H1 (cell line): Measurements from ENCODE around the gene MCM9. TPM values are rescaled to one million over a fixed set of nuclear protein-coding genes. Genes with fewer than 3 reads are reported as not detected.

Experiments used
- ATF3 ChIP-seq: IDR thresholded peaks from 2 replicates; pipeline ENCODE4 v1.6.1; 2011; ENCODE audit warnings: low read depth, mild to moderate bottlenecking, low read length; ENCODE audit not compliant: insufficient read depth
- BCL11A ChIP-seq, 2 experiments: IDR thresholded peaks; one replicate each; pipeline ENCODE4 v1.6.1; 2011; ENCODE audit warnings: low read depth in 2 of 2, low read length in 2 of 2, mild to moderate bottlenecking in 2 of 2
- CBX5 ChIP-seq: fragments of 300-800, 300-1000 bp; sonication (generic); IDR thresholded peaks from 2 replicates; pipeline ENCODE4 v1.7.1; 2016; ENCODE audit warnings: antibody characterized with exemption, low read length, low read depth
- CREB1 ChIP-seq: IDR thresholded peaks from 2 replicates; pipeline ENCODE4 v1.6.1; 2012; ENCODE audit warnings: inconsistent platforms
- CTBP2 ChIP-seq: IDR thresholded peaks from 2 replicates; pipeline ENCODE4 v1.7.0; 2011; ENCODE audit warnings: borderline replicate concordance, mild to moderate bottlenecking, moderate library complexity, mixed read lengths, low read length; ENCODE audit not compliant: insufficient read depth, insufficient read length
- GABPA ChIP-seq: IDR thresholded peaks from 2 replicates; pipeline ENCODE4 v1.6.1; 2011; ENCODE audit warnings: mild to moderate bottlenecking, low read length, moderate library complexity, borderline replicate concordance; ENCODE audit not compliant: insufficient read depth
- GTF2F1 ChIP-seq: IDR thresholded peaks from 2 replicates; pipeline ENCODE4 v1.6.1; 2012; ENCODE audit warnings: low read depth, low read length, improper control_type of control experiment, borderline replicate concordance
- HDAC2 ChIP-seq, 2 experiments: fragments of 300-600 bp in 1 of 2; sonication (generic) in 1 of 2; IDR thresholded peaks; 2 replicates each; pipeline ENCODE4 v1.6.1; 2011 to 2012; ENCODE audit warnings: low read depth in 2 of 2, low read length in 2 of 2, mild to moderate bottlenecking in 2 of 2, moderate library complexity in 2 of 2, borderline replicate concordance in 1 of 2, inconsistent platforms in 1 of 2
- JUN ChIP-seq: IDR thresholded peaks from 2 replicates; pipeline ENCODE4 v1.6.1; 2011; ENCODE audit warnings: low read depth, mild to moderate bottlenecking, improper control_type of control experiment, low read length
- KDM4A ChIP-seq: IDR thresholded peaks from one replicate; pipeline ENCODE4 v1.7.1; 2012; ENCODE audit warnings: low read depth, mild to moderate bottlenecking, moderate library complexity, low read length, inconsistent platforms; ENCODE audit not compliant: severe bottlenecking
- KDM5A ChIP-seq: fragments of 200-600 bp; IDR thresholded peaks from 2 replicates; pipeline ENCODE4 v1.7.1; 2012; ENCODE audit warnings: mild to moderate bottlenecking, low read length, inconsistent platforms, mixed read lengths
- NANOG ChIP-seq: IDR thresholded peaks from 2 replicates; pipeline ENCODE4 v1.6.1; 2011; ENCODE audit warnings: low read length, low read depth, mild to moderate bottlenecking, inconsistent platforms; ENCODE audit not compliant: insufficient read depth, poor library complexity, severe bottlenecking
- PHF8 ChIP-seq: fragments of 200-600 bp; sonication (generic); conservative IDR thresholded peaks from 2 replicates; pipeline ENCODE4 v1.7.1; 2012; ENCODE audit warnings: low read depth, mild to moderate bottlenecking, inconsistent platforms, low read length, moderate library complexity
- POLR2A ChIP-seq, 2 experiments: IDR thresholded peaks; 1 replicate in 1 of 2; 2 replicates in 1 of 2; pipeline ENCODE4 v1.6.1; 2011; ENCODE audit warnings: low read depth in 2 of 2, low read length in 2 of 2, mild to moderate bottlenecking in 2 of 2; ENCODE audit errors: control extremely low read depth in 1 of 2
- POLR2AphosphoS5 ChIP-seq: IDR thresholded peaks from 2 replicates; pipeline ENCODE4 v1.6.1; 2011; ENCODE audit warnings: low read depth, low read length
- POU5F1 ChIP-seq: IDR thresholded peaks from 2 replicates; pipeline ENCODE4 v1.6.1; 2011; ENCODE audit warnings: low read depth, mild to moderate bottlenecking, low read length, moderate library complexity
- RNF2 ChIP-seq: fragments of 200-900, 300-1000 bp; sonication (generic); IDR thresholded peaks from 2 replicates; pipeline ENCODE4 v1.7.1; 2016; ENCODE audit warnings: borderline replicate concordance, low read depth, mild to moderate bottlenecking, antibody characterized with exemption, low read length; ENCODE audit not compliant: poor library complexity, severe bottlenecking; ENCODE audit errors: missing control alignments
- SAP30 ChIP-seq: fragments of 300-600 bp; sonication (generic); IDR thresholded peaks from 2 replicates; pipeline ENCODE4 v1.7.1; 2012; ENCODE audit warnings: low read length, moderate library complexity, mild to moderate bottlenecking, inconsistent platforms; ENCODE audit not compliant: insufficient read depth, insufficient replicate concordance
- SP2 ChIP-seq: IDR thresholded peaks from 2 replicates; pipeline ENCODE4 v1.6.1; 2012; ENCODE audit warnings: mild to moderate bottlenecking, low read length, inconsistent platforms
- SP4 ChIP-seq: IDR thresholded peaks from 2 replicates; pipeline ENCODE4 v1.6.1; 2012; ENCODE audit warnings: low read length, inconsistent platforms
- SUZ12 ChIP-seq: fragments of 200-600 bp; sonication (generic); IDR thresholded peaks from 2 replicates; pipeline ENCODE4 v1.6.1; 2012; ENCODE audit warnings: mild to moderate bottlenecking, inconsistent platforms, low read length, moderate library complexity, mixed read lengths
- TBP ChIP-seq: IDR thresholded peaks from 2 replicates; pipeline ENCODE4 v1.6.1; 2011; ENCODE audit warnings: low read depth, low read length, improper control_type of control experiment
- TEAD4 ChIP-seq: IDR thresholded peaks from 2 replicates; pipeline ENCODE4 v1.6.1; 2012; ENCODE audit warnings: low read depth, low read length, inconsistent platforms, mixed read lengths
- YY1 ChIP-seq: IDR thresholded peaks from 2 replicates; pipeline ENCODE4 v1.6.1; 2011; ENCODE audit warnings: low read depth, mild to moderate bottlenecking, low read length
- polyA plus RNA-seq, 7 experiments: library from polyadenylated mRNA; depleted of rRNA in 3 of 7; stranded (reverse) in 5 of 7; unstranded in 2 of 7; fragments of >200 nt in 5 of 7; fragments of 200-250 nt in 2 of 7; gene quantifications; 1 replicate in 5 of 7; 2 replicates in 1 of 7; 4 replicates in 1 of 7; pipeline versions ENCODE4 v1.2.1 to v1.2.3, GENCODE V29; 2011 to 2013; ENCODE audit warnings: missing spikeins in 2 of 7, mixed read lengths in 2 of 7
- total RNA-seq: library from RNA; stranded (reverse); fragmentation: NEBNext Ultra II Directional; extraction: Animal tissue kit (Norgen Biotek cat#: 25700); gene quantifications from 2 replicates; pipeline ENCODE4 v1.2.1, GENCODE V29; 2021

The MCM9 gene
- total and polyA plus RNA-seq, 2 of the 8 experiments (the other 6 are each of a cell fraction or from before 2014, with no cell fraction given) = 3.7 to 11.4 TPM

- peak; percentile 88 to 100; a peak in 3 of 4 replicates for TF ChIP-seq HDAC2 (IDR thresholded peaks at IDR 0.05; ENCODE audit: borderline replicate concordance in 1 of 2, low read depth in 2 of 2, low read length in 2 of 2)
- TF ChIP-seq PHF8 = peak; percentile 40
- TF ChIP-seq POLR2A (IDR thresholded peaks at IDR 0.05; ENCODE audit: control extremely low read depth in 1 of 2, low read depth in 2 of 2, low read length in 2 of 2) = peak; percentile 53 to 90
- TF ChIP-seq SP4 = no peak
- peak; percentile 15 for TF ChIP-seq NANOG
- no peak for TF ChIP-seq SP2
- no peak for TF ChIP-seq BCL11A (IDR thresholded peaks at IDR 0.05; ENCODE audit: low read depth in 2 of 2, low read length in 2 of 2)
- peak; percentile 84 for TF ChIP-seq POLR2AphosphoS5
- TF ChIP-seq RNF2 = no peak
- TF ChIP-seq CTBP2 = no peak
- no peak; the same call in 1 of the 2 replicates for TF ChIP-seq KDM5A
- no peak for TF ChIP-seq JUN
- TF ChIP-seq CBX5 = no peak
- peak; percentile 89 for TF ChIP-seq TBP
- no peak for TF ChIP-seq POU5F1
- no peak for TF ChIP-seq GABPA
- peak; percentile 45; the same call in 1 of the 2 replicates for TF ChIP-seq TEAD4
- TF ChIP-seq SUZ12 = peak; percentile 31; the same call in 1 of the 2 replicates
- TF ChIP-seq YY1 = peak; percentile 73; the same call in 1 of the 2 replicates
- no peak for TF ChIP-seq SAP30
- peak; percentile 0 for TF ChIP-seq KDM4A
- peak; percentile 40; the same call in 1 of the 2 replicates for TF ChIP-seq CREB1
- no peak for TF ChIP-seq GTF2F1
- no peak for TF ChIP-seq ATF3
Measured at GRCh38 chr6:118893807-118894424, 41.0 kb downstream of the MCM9 start, which contains the start of gene ASF1A (continued).
